Colonic mucosa (tissue), 4 donors: ENCODE measurements around the gene SMIM27. TPM values are rescaled to one million over a fixed set of nuclear protein-coding genes. Genes with fewer than 3 reads are reported as not detected.
"Not testable (repeated sequence)": the region's sequence is repeated elsewhere in the genome, so short reads cannot be mapped to it uniquely, and the experiment has no call there.

Experiments
- DNase-seq: peaks from one replicate; pipeline ENCODE4 v3.0.0-alpha.2; 2020
- H3K27ac ChIP-seq: fragments of 200-600 bp; one replicate; pipeline ENCODE4 v1.8.0; 2021
- H3K27me3 ChIP-seq: fragments of 200-600 bp; one replicate; pipeline ENCODE4 v1.8.0; 2021
- H3K36me3 ChIP-seq: fragments of 200-600 bp; one replicate; pipeline ENCODE4 v1.8.0; 2021
- H3K4me1 ChIP-seq: fragments of 200-600 bp; one replicate; pipeline ENCODE4 v1.8.0; 2021; ENCODE audit warnings: mild to moderate bottlenecking
- H3K4me3 ChIP-seq: fragments of 200-600 bp; one replicate; pipeline ENCODE4 v1.8.0; 2021
- H3K9ac ChIP-seq, 2 donors: one replicate each; pipeline ENCODE4 v1.7.0; 2013; ENCODE audit warnings: control low read depth in 2 of 2, low read depth in 2 of 2, low read length in 2 of 2
- H3K9me3 ChIP-seq: fragments of 200-600 bp; one replicate; pipeline ENCODE4 v1.8.0; 2021
- intact Hi-C: fragments of 100-400 bp; cut with DNase I; formaldehyde crosslinking; loops from one replicate; pipeline ENCODE4 v1.14.1; 2022
- total RNA-seq, 2 donors: library from RNA; stranded (reverse); fragmentation: NEBNext Ultra II Directional in 1 of 2; extraction: Animal tissue kit (Norgen Biotek cat#: 25700) in 1 of 2; gene quantifications; one replicate each; pipeline ENCODE4 v1.2.1, GENCODE V29; 2021
- TF ChIP-seq, protein P1 (sequence below): fragments of 200-600 bp; IDR thresholded peaks from one replicate; pipeline ENCODE4 v1.8.0; 2022; ENCODE audit warnings: antibody characterized with exemption, mild to moderate bottlenecking
- donor health status: healthy.
- donor health status: DM: no; HTN: no; CAD: no.
- donor health status: DM: no; HTN: no; CAD: no.

The SMIM27 gene
- total RNA-seq, 2 donors from 2014 or later: 7.4 to 10.9 TPM

GRCh38 chr9:32518276-32518675 is 33.9 kb upstream of the SMIM27 start:
- no peak overlapping the region for H3K4me3 ChIP-seq
- TF ChIP-seq, protein P1, sequence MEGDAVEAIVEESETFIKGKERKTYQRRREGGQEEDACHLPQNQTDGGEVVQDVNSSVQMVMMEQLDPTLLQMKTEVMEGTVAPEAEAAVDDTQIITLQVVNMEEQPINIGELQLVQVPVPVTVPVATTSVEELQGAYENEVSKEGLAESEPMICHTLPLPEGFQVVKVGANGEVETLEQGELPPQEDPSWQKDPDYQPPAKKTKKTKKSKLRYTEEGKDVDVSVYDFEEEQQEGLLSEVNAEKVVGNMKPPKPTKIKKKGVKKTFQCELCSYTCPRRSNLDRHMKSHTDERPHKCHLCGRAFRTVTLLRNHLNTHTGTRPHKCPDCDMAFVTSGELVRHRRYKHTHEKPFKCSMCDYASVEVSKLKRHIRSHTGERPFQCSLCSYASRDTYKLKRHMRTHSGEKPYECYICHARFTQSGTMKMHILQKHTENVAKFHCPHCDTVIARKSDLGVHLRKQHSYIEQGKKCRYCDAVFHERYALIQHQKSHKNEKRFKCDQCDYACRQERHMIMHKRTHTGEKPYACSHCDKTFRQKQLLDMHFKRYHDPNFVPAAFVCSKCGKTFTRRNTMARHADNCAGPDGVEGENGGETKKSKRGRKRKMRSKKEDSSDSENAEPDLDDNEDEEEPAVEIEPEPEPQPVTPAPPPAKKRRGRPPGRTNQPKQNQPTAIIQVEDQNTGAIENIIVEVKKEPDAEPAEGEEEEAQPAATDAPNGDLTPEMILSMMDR: no peak
- no peaks in the 10 kb centered on the region for H3K36me3 ChIP-seq
- H3K9me3 ChIP-seq: no peaks in the 10 kb centered on the region
- no peaks in the 10 kb centered on the region for H3K4me1 ChIP-seq
- H3K27me3 ChIP-seq: no peaks in the 10 kb centered on the region
- H3K27ac ChIP-seq: no peak overlapping the region
- no peak for DNase-seq
- intact Hi-C loops: no loop called here
- no peak overlapping the region for H3K9ac ChIP-seq

GRCh38 chr9:32523910-32524309 is 28.2 kb upstream of the SMIM27 start:
- no peaks in the 10 kb centered on the region for H3K36me3 ChIP-seq
- H3K9me3 ChIP-seq: no peaks in the 10 kb centered on the region
- H3K4me1 ChIP-seq: peaks cover 3% of the 10 kb centered on the region
- H3K4me3 ChIP-seq: no peak overlapping the region
- DNase-seq: no peak
- H3K9ac ChIP-seq: no peak overlapping the region
- intact Hi-C loops: loop anchor here (10.0 kb wide), 1 partner anchor 51 kb away; the partner anchor contains the start of gene NDUFB6
- no peaks in the 10 kb centered on the region for H3K27me3 ChIP-seq
- TF ChIP-seq, protein P1: no peak
- no peak overlapping the region for H3K27ac ChIP-seq

DNA sequence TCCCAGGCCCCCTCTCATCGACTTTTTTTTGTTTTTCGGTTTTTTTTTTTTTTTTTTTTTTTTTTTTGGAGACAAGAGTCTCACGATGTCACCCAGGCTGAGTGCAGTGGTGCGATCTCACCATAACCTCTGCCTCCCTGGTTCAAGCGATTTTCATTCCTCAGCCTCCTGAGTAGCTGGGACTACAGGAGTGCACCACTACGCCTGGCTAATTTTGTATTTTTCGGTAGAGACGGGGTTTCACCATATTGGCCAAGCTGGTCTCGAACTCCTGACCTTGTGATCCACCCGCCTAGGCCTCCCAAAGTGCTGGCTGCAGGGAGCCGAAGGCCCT is 27.6 kb upstream of the SMIM27 start:
- not testable (repeated sequence) for H3K4me1 ChIP-seq, H3K9me3 ChIP-seq, H3K27ac ChIP-seq, DNase-seq, H3K27me3 ChIP-seq, H3K4me3 ChIP-seq, H3K36me3 ChIP-seq, H3K9ac ChIP-seq
- intact Hi-C loops: loop anchor here (10.0 kb wide), 1 partner anchor 50 kb away; the partner anchor contains the start of gene NDUFB6

- Histone ChIP-seq H3K9me3 (no peaks in the 10 kb centered on the region), H3K27me3 (no peaks in the 10 kb centered on the region), H3K36me3 (no peaks in the 10 kb centered on the region), H3K27ac (peak overlapping the region; percentile 93), H3K4me3 (peak overlapping the region; percentile 66), H3K4me1 (peaks cover 3% of the 10 kb centered on the region), H3K9ac (peak overlapping the region; percentile 26 to 45)
- DNase-seq: peak; percentile 26
- intact Hi-C loops: loop anchor here (5.0 to 10.0 kb wide), 2 partner anchors 50 to 143 kb away; partner anchors contain the start of genes ACO1 and NDUFB6
- TF ChIP-seq, protein P1: no peak
Observed at GRCh38 chr9:32524892-32525708, 27.0 kb upstream of the SMIM27 start.

- Histone ChIP-seq H3K4me3 (peak overlapping the region; percentile 66), H3K9me3 (no peaks in the 10 kb centered on the region), H3K36me3 (no peaks in the 10 kb centered on the region), H3K4me1 (peaks cover 3% of the 10 kb centered on the region), H3K9ac (peak overlapping the region; percentile 26 to 60), H3K27me3 (no peaks in the 10 kb centered on the region), H3K27ac (peak overlapping the region; percentile 93)
- intact Hi-C loops: loop anchor here (5.0 to 10.0 kb wide), 2 partner anchors 49 to 143 kb away; partner anchors contain the start of genes ACO1 and NDUFB6
- TF ChIP-seq, protein P1: no peak
- DNase-seq: no peak
Observed at GRCh38 chr9:32525709-32526030, 26.5 kb upstream of the SMIM27 start.
